Measurements from ENCODE around the gene PHLDB1. TPM values are rescaled to one million over a fixed set of nuclear protein-coding genes. Genes with fewer than 3 reads are reported as not detected.

PHLDB1 gene
- total and polyA plus RNA-seq, 2 donors (not counting 3 experiments of a cell fraction or from before 2014, with no cell fraction given), result 99.7 to 183 TPM

DNA sequence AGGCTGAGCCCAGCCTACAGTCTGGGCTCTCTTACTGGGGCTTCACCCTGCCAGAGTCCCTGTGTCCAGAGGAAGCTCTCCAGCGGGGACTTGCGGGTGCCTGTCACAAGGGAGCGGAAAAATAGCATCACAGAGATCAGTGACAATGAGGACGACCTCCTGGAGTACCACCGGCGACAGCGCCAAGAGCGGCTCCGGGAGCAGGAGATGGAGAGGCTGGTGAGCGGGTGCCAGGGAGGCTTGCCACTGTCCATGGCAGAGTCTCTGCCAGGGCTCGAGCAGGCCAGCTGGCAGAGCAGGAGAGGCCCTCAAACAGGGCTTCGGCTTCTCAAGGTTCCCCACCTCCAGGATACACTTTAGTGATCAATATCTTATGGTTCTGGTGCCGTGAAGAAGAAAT, 21.0 kb downstream of the PHLDB1 start:
- no peak for DNase-seq (ENCODE audit: low read depth, low spot score)
- CTCF ChIA-PET, result interaction anchor here (0.8 to 2.6 kb wide), 3 partner anchors 9 to 21 kb away, joined by 3 to 6 read pairs (median 3); partner anchors contain the start of gene PHLDB1
- Histone ChIP-seq H3K27ac (ENCODE audit: insufficient read depth, low read depth, low read length) (no peak overlapping the region), H3K4me2 (ENCODE audit: insufficient read depth, low read length) (no peak overlapping the region), H3K79me2 (ENCODE audit: control insufficient read depth, insufficient read depth, low read length) (peaks cover 49% of the 10 kb centered on the region), H3K4me1 (ENCODE audit: control insufficient read depth, extremely low read depth, insufficient read depth, low read length) (peaks cover 1% of the 10 kb centered on the region), H4K20me1 (replicated peaks; ENCODE audit: control insufficient read depth, extremely low read depth, insufficient read depth, low read length) (no peaks in the 10 kb centered on the region), H3K9ac (replicated peaks; ENCODE audit: extremely low read depth, insufficient read depth, low read length) (no peak overlapping the region), H3K9me1 (replicated peaks; ENCODE audit: control insufficient read depth, extremely low read depth, insufficient read depth, low read length) (no peaks in the 10 kb centered on the region), H3K9me3 (replicated peaks; ENCODE audit: control insufficient read depth, insufficient read depth, low read length) (no peaks in the 10 kb centered on the region), H3K27me3 (ENCODE audit: control insufficient read depth in 2 of 2, insufficient read depth in 2 of 2, low read length in 2 of 2) (no peaks in the 10 kb centered on the region), H2AFZ (ENCODE audit: low read depth, low read length) (no peak overlapping the region), H3K4me3 (replicated peaks in 1 of 3; ENCODE audit: insufficient read depth in 1 of 3, low read depth in 1 of 3, low read length in 3 of 3) (no peak overlapping the region), H3K36me3 (ENCODE audit: control insufficient read depth in 2 of 2, extremely low read depth in 1 of 2, insufficient read depth in 2 of 2, low read length in 2 of 2) (peaks cover 16 to 51% of the 10 kb centered on the region in 2 experiments)
- no peak for FAIRE-seq
- dilution Hi-C loops (cut with MboI; ENCODE audit: extremely low pct_ligation_motif_present, low sequenced_read_pairs), result no loop called here
- TF ChIP-seq, protein P1, sequence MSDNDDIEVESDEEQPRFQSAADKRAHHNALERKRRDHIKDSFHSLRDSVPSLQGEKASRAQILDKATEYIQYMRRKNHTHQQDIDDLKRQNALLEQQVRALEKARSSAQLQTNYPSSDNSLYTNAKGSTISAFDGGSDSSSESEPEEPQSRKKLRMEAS (IDR thresholded peaks at IDR 0.05; ENCODE audit: insufficient read depth, insufficient read length), result no peak
- TF ChIP-seq POLR2A (IDR thresholded peaks at IDR 0.05; ENCODE audit: low read depth, low read length) (no peak), JUN (IDR thresholded peaks at IDR 0.05; ENCODE audit: borderline replicate concordance, insufficient read depth, insufficient read length, low read depth) (no peak), MYC (IDR thresholded peaks at IDR 0.05; ENCODE audit: low read depth, low read length) (no peak), GATA2 (IDR thresholded peaks at IDR 0.05; ENCODE audit: insufficient read depth, insufficient read length, low read depth, low read length) (no peak)
- TF ChIP-seq, protein P2, sequence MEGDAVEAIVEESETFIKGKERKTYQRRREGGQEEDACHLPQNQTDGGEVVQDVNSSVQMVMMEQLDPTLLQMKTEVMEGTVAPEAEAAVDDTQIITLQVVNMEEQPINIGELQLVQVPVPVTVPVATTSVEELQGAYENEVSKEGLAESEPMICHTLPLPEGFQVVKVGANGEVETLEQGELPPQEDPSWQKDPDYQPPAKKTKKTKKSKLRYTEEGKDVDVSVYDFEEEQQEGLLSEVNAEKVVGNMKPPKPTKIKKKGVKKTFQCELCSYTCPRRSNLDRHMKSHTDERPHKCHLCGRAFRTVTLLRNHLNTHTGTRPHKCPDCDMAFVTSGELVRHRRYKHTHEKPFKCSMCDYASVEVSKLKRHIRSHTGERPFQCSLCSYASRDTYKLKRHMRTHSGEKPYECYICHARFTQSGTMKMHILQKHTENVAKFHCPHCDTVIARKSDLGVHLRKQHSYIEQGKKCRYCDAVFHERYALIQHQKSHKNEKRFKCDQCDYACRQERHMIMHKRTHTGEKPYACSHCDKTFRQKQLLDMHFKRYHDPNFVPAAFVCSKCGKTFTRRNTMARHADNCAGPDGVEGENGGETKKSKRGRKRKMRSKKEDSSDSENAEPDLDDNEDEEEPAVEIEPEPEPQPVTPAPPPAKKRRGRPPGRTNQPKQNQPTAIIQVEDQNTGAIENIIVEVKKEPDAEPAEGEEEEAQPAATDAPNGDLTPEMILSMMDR (IDR thresholded peaks at IDR 0.05; ENCODE audit: extremely low read depth in 1 of 2, insufficient read depth in 1 of 2, low read depth in 1 of 2, low read length in 2 of 2), result no peak
- BruUV-seq (replicated peaks), result no TSS peak
- intact Hi-C loops (cut with micrococcal nuclease), result no loop called here
- POLR2A ChIA-PET, result no interaction called here
